ENCODE measurements around the gene PROZ. TPM values are rescaled to one million over a fixed set of nuclear protein-coding genes. Genes with fewer than 3 reads are reported as not detected.

Gene PROZ
- total and polyA plus RNA-seq, 2 of the 13 experiments (the other 11 are each of a cell fraction or from before 2014, with no cell fraction given), result 5.6 to 22.5 TPM

DNA sequence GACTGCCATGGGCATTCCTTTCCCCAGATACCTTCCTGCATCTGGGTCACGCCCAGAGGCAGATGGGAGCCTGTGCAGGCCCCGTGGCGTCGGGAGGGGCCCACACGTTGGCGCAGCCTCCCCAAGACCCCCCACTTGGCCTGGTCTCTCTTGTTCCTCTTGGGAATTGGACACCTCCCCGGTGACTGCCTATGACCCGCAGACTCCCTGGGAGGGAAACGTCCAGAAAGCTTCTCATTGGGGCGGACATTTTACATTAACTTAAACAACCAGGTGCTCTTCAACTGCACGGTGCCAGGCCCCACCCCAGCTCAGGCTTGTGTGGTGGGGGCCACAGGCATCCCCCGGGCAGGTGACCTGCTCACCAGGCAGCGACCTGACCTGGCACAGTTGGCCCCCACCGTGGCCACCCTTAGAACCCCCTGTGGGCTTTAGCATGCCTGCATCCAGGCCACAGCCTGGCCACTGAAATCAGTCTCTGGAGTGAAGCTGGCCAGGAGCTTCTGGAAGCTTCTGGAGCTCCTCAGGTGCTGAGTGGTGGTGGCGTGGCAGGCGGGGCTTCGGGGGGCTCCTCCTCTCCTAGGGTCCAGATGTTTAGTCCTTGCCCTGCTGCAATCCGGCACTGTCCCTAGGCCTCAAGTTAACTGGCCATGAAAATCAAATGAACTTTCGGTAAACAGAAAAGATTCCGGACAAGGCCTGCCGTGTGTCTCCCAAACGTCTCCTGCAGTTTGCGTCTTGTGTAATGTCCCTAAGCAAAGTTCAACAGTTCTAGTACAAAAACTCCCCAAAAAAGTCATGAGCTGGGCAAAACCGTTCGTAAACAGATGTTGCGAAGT, 8.5 kb upstream of the PROZ start (continued):
- TF ChIP-seq, protein P1, sequence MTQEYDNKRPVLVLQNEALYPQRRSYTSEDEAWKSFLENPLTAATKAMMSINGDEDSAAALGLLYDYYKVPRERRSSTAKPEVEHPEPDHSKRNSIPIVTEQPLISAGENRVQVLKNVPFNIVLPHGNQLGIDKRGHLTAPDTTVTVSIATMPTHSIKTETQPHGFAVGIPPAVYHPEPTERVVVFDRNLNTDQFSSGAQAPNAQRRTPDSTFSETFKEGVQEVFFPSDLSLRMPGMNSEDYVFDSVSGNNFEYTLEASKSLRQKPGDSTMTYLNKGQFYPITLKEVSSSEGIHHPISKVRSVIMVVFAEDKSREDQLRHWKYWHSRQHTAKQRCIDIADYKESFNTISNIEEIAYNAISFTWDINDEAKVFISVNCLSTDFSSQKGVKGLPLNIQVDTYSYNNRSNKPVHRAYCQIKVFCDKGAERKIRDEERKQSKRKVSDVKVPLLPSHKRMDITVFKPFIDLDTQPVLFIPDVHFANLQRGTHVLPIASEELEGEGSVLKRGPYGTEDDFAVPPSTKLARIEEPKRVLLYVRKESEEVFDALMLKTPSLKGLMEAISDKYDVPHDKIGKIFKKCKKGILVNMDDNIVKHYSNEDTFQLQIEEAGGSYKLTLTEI (CRISPR knock-in tag; conservative IDR thresholded peaks at IDR 0.05), result no peak
- TF ChIP-seq ZSCAN9 (CRISPR knock-in tag; IDR thresholded peaks at IDR 0.05; ENCODE audit: borderline replicate concordance), result no peak
- peak; percentile 74; the same call in 1 of the 2 replicates for TF ChIP-seq BORCS8-MEF2B (CRISPR knock-in tag; IDR thresholded peaks at IDR 0.05)
- TF ChIP-seq, protein P2, sequence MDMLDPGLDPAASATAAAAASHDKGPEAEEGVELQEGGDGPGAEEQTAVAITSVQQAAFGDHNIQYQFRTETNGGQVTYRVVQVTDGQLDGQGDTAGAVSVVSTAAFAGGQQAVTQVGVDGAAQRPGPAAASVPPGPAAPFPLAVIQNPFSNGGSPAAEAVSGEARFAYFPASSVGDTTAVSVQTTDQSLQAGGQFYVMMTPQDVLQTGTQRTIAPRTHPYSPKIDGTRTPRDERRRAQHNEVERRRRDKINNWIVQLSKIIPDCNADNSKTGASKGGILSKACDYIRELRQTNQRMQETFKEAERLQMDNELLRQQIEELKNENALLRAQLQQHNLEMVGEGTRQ (IDR thresholded peaks at IDR 0.05; ENCODE audit: low read depth, low read length), result no peak
- TF ChIP-seq, protein P2 (CRISPR knock-in tag; IDR thresholded peaks at IDR 0.05; ENCODE audit: borderline replicate concordance), result no peak
- TF ChIP-seq ZFP1 (CRISPR knock-in tag; IDR thresholded peaks at IDR 0.05), result 0 out of 2 replicates have a peak, but pooled peaks have one; percentile 27
- peak; percentile 64; the same call in 1 of the 2 replicates for TF ChIP-seq ZBTB3 (CRISPR knock-in tag; IDR thresholded peaks at IDR 0.05; ENCODE audit: borderline replicate concordance, low read depth)
- peak; percentile 93 for TF ChIP-seq ZNF772 (CRISPR knock-in tag; IDR thresholded peaks at IDR 0.05)
- 0 out of 2 replicates have a peak, but pooled peaks have one; percentile 51 for TF ChIP-seq NFKBIZ (CRISPR knock-in tag; IDR thresholded peaks at IDR 0.05)
- 0 out of 2 replicates have a peak, but pooled peaks have one; percentile 47 for TF ChIP-seq FLYWCH1 (CRISPR knock-in tag; IDR thresholded peaks at IDR 0.05)
- TF ChIP-seq, protein P3, sequence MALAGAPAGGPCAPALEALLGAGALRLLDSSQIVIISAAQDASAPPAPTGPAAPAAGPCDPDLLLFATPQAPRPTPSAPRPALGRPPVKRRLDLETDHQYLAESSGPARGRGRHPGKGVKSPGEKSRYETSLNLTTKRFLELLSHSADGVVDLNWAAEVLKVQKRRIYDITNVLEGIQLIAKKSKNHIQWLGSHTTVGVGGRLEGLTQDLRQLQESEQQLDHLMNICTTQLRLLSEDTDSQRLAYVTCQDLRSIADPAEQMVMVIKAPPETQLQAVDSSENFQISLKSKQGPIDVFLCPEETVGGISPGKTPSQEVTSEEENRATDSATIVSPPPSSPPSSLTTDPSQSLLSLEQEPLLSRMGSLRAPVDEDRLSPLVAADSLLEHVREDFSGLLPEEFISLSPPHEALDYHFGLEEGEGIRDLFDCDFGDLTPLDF (CRISPR knock-in tag; IDR thresholded peaks at IDR 0.05), result 0 out of 2 replicates have a peak, but pooled peaks have one; percentile 17
- no peak for TF ChIP-seq TBP (CRISPR knock-in tag; IDR thresholded peaks at IDR 0.05)
- peak; percentile 87 for TF ChIP-seq ZNF747 (CRISPR knock-in tag; IDR thresholded peaks at IDR 0.05; ENCODE audit: borderline replicate concordance)
- peak; percentile 56; the same call in 1 of the 2 replicates for TF ChIP-seq SP5 (CRISPR knock-in tag; IDR thresholded peaks at IDR 0.05; ENCODE audit: borderline replicate concordance, low read depth)
- TF ChIP-seq HBP1 (CRISPR knock-in tag; IDR thresholded peaks at IDR 0.05; ENCODE audit: low read depth), result no peak
- TF ChIP-seq, protein P4, sequence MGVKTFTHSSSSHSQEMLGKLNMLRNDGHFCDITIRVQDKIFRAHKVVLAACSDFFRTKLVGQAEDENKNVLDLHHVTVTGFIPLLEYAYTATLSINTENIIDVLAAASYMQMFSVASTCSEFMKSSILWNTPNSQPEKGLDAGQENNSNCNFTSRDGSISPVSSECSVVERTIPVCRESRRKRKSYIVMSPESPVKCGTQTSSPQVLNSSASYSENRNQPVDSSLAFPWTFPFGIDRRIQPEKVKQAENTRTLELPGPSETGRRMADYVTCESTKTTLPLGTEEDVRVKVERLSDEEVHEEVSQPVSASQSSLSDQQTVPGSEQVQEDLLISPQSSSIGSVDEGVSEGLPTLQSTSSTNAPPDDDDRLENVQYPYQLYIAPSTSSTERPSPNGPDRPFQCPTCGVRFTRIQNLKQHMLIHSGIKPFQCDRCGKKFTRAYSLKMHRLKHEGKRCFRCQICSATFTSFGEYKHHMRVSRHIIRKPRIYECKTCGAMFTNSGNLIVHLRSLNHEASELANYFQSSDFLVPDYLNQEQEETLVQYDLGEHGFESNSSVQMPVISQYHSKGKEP (CRISPR knock-in tag; IDR thresholded peaks at IDR 0.05), result 0 out of 2 replicates have a peak, but pooled peaks have one; percentile 34
- no peak; the same call in 1 of the 2 replicates for TF ChIP-seq KMT2A (CRISPR knock-in tag; IDR thresholded peaks at IDR 0.05)
- TF ChIP-seq MTA1 (CRISPR knock-in tag; IDR thresholded peaks at IDR 0.05; ENCODE audit: borderline replicate concordance), result peak; percentile 48; the same call in 1 of the 2 replicates
- TF ChIP-seq ZNF12 (CRISPR knock-in tag; IDR thresholded peaks at IDR 0.05), result no peak; the same call in 1 of the 2 replicates
- TF ChIP-seq MAFK (conservative IDR thresholded peaks at IDR 0.05 in 1 of 2, IDR thresholded peaks at IDR 0.05 in 1 of 2; ENCODE audit: low read length in 2 of 2), result peak; percentile 62 to 68
- 0 out of 2 replicates have a peak, but pooled peaks have one; percentile 47 for TF ChIP-seq ZNF674 (CRISPR knock-in tag; IDR thresholded peaks at IDR 0.05; ENCODE audit: low read depth)

All from HepG2 (cell line).